Activated CD4-positive, alpha-beta T cell treated with anti-CD3 and anti-CD28 coated beads for 48 hours (primary cell): ENCODE results near the gene CDK5.
"Not testable (repeated sequence)": the region's sequence is repeated elsewhere in the genome, so short reads cannot be mapped to it uniquely, and the experiment has no call there.

Experiments
- DNase-seq: peaks from one replicate; pipeline ENCODE4 v3.0.0-alpha.2; 2020

CDK5 gene

DNA sequence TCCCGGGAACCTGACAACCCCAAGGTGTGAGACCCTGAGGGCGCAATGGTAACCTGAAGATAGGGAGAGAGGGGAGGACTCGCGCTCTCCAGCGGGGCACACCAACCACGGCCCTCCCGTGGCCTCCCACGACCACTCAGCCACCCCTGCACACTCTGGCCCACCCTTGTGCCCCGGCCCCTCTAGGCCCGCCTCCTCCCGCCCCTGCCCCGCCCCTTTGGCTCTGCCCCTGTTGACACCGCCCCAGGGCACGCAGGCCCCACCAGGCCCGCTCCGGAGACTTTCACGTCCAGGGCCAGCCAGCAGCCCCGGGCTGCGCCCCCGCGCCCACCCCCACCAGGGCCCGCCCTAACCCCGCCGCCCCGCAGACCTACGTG is 44.4 kb downstream of the CDK5 start:
- DNase-seq: no peak

- DNase-seq: peak; percentile 36
These were observed 44.8 kb downstream of the CDK5 start for GRCh38 chr7:151012911-151013347.

- no peak for DNase-seq
These were observed 45.5 kb downstream of the CDK5 start for GRCh38 chr7:151012031-151012692.

DNA sequence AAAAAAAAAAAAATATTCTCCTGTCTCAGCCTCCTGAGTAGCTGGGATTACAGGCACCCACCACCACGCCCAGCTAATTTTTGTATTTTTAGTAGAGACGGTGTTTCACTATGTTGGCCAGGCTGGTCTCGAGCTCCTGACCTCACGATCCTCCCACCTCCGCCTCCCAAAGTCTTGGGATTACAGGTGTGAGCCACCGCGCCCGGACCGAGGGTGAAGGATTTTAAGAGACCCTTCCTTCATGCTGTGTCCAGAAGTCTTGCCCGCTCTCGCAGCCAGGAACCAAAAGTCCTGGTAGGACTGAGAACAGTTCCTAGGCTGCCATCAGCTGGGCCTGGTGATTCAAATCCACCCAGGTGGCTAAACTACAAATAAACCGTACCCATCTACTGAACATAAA is 46.1 kb downstream of the CDK5 start:
- not testable (repeated sequence) for DNase-seq

DNA sequence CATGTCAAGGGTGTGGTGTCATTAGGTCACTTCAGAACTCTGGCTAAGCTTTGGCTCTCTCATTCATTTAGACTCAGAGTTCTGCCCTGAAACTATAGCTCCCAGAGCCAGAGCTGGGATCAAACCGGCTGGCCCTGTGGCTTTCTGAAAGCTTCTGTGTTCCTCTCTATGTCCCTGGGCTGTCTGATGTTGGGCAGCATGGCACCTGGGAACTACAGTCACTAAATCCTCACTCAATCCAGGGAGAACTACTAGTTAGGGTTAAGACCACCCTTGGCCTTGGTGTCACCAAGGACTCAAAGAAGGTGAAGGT is 46.6 kb downstream of the CDK5 start:
- DNase-seq: no peak

DNA sequence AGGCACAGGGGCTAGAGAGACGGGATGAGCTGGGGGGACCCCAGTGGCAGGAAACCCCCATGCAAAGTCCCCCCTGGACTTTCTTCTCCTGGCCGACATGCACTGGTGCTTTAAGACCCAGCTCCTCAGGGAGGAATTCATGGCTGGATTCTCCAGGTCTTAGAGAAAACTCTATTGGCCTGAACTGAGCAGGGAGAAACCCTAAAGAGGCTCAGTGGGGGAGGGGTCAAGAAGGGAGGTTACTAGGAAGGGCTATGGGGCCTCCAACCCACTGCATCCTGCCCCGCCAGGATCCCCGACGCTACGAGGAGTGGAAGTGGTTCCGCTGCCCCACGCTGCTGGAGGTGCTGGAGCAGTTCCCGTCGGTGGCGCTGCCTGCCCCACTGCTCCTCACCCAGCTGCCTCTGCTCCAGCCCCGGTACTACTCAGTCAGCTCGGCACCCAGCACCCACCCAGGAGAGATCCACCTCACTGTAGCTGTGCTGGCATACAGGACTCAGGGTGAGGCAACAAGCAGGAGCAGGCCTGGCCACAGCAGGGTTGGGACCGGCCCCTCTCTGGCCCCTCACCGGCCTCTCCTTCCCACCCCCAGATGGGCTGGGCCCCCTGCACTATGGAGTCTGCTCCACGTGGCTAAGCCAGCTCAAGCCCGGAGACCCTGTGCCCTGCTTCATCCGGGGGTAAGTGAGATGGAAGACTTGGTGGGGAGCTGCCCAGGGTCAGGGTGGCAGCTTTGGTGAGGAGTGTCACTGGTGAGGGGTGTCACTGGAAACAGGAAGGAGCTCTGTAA is 47.2 kb downstream of the CDK5 start:
- DNase-seq: peak; percentile 63

DNA sequence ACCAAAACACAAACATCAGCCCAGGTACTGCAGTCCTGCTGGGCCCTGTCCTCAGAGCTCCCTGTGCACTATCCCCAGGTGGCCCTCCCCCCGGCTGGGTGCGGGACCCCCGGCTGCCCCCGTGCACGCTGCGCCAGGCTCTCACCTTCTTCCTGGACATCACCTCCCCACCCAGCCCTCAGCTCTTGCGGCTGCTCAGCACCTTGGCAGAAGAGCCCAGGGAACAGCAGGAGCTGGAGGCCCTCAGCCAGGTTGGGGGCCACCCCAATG is 47.7 kb downstream of the CDK5 start:
- no peak for DNase-seq

GRCh38 chr7:151009327-151010036 is 48.2 kb downstream of the CDK5 start:
- peak; percentile 39 for DNase-seq

DNA sequence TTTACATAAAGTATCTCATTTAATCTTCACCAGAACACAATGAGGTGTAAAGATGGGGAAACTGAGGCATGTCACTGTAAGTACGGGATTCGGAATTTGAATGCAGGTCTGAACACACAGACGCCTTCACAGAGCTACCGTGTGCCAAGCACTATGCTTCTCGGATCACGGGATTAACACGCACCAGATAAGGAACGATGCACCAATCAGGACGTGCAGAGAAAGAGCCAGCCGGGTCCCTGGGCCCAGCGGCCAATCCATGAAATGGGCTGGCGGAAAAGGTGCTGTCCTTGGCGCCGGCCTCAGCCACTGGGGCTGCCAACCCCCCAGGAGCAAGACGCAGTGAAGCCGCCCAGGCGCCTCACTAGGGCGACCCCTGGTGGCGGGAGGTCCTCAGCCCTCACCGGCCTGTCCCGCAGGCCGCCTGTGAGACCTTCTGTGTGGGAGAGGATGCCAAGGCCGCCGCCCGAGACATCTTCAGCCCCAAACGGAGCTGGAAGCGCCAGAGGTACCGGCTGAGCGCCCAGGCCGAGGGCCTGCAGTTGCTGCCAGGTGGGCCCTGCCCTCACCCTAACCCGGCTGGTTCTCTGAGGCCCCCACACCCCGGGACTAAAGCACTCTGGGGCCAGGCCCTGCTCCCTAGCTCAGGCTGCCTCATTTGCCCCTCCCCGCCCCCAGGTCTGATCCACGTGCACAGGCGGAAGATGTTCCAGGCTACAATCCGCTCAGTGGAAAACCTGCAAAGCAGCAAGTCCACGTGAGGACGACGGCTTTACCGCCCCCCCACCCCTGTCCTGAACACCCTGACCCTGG is 49.0 kb downstream of the CDK5 start:
- DNase-seq: peak; percentile 92

- no peak for DNase-seq
These were observed 49.6 kb downstream of the CDK5 start for GRCh38 chr7:151008143-151008510.

DNA sequence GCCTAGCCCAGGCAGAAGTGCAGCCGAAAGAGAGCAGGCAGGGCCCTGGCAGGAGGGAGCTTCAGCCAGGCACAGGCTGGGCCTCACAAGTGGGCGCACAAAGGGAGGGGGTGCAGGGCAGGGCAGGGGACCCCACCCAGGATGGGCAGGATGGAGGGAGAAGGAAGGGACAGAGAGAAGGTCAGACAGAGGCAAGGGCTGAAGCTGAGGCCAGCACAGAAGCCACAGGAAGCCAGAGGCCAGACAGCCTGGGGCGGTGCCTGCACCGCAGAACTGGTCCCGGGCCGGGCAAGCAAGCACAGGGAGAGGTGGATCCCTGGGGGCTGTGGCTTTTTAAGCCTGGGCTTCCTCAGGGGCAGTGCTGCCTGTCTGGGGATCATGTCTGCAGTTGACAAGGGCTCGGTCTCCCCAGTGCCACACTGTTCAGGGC is 50.2 kb downstream of the CDK5 start:
- DNase-seq: no peak

- DNase-seq: no peak
These were observed 51.0 kb downstream of the CDK5 start for GRCh38 chr7:151006590-151007300.

- DNase-seq: no peak
These were observed 52.1 kb downstream of the CDK5 start for GRCh38 chr7:151005566-151005965.
